ENCODE results near the gene CDH13.

The CDH13 gene

GRCh38 chr16:83847371-83848225 lies 1220.8 kb downstream of the CDH13 start:
- no peak for DNase-seq (ENCODE audit: low read depth)
- no peak overlapping the region for H3K4me3 ChIP-seq (ENCODE audit: low read length)
- TF ChIP-seq CTCF (conservative IDR thresholded peaks at IDR 0.05; ENCODE audit: low read length) = no peak

GRCh38 chr16:83849421-83849820 lies 1222.7 kb downstream of the CDH13 start:
- H3K4me3 ChIP-seq (ENCODE audit: low read length) = no peak overlapping the region
- no peak for DNase-seq (ENCODE audit: low read depth)

More at GRCh38 chr16:83849421-83849820, 1222.7 kb downstream of the CDH13 start:
- TF ChIP-seq CTCF (conservative IDR thresholded peaks at IDR 0.05; ENCODE audit: low read length) = no peak
